HUES48 (cell line): ENCODE measurements around the gene AKT3.
A peak's percentile ranks its signal among the peaks of the same experiment; 100 is the strongest.

Experiments
- H3K27ac ChIP-seq: one replicate; pipeline ENCODE4 v1.7.0; 2013; ENCODE audit warnings: low read depth, low read length, inconsistent platforms
- H3K27me3 ChIP-seq: 2 replicates; pipeline ENCODE4 v1.6.1; 2013; ENCODE audit warnings: mild to moderate bottlenecking, low read length; ENCODE audit not compliant: control insufficient read depth, insufficient read depth
- H3K36me3 ChIP-seq: 2 replicates; pipeline ENCODE4 v1.6.1; 2013; ENCODE audit warnings: low read length; ENCODE audit not compliant: control insufficient read depth, insufficient read depth
- H3K4me1 ChIP-seq: 2 replicates; pipeline ENCODE4 v1.6.1; 2013; ENCODE audit warnings: mild to moderate bottlenecking, low read length; ENCODE audit not compliant: control insufficient read depth, insufficient read depth
- H3K4me3 ChIP-seq: 2 replicates; pipeline ENCODE4 v1.5.1; 2013; ENCODE audit warnings: mild to moderate bottlenecking, low read depth, low read length
- H3K9ac ChIP-seq: 2 replicates; pipeline ENCODE4 v1.6.1; 2013; ENCODE audit warnings: mild to moderate bottlenecking, low read depth, low read length, moderate library complexity
- H3K9me3 ChIP-seq: 2 replicates; pipeline ENCODE4 v1.6.1; 2013; ENCODE audit warnings: low read length; ENCODE audit not compliant: control insufficient read depth, insufficient read depth

Gene AKT3

DNA sequence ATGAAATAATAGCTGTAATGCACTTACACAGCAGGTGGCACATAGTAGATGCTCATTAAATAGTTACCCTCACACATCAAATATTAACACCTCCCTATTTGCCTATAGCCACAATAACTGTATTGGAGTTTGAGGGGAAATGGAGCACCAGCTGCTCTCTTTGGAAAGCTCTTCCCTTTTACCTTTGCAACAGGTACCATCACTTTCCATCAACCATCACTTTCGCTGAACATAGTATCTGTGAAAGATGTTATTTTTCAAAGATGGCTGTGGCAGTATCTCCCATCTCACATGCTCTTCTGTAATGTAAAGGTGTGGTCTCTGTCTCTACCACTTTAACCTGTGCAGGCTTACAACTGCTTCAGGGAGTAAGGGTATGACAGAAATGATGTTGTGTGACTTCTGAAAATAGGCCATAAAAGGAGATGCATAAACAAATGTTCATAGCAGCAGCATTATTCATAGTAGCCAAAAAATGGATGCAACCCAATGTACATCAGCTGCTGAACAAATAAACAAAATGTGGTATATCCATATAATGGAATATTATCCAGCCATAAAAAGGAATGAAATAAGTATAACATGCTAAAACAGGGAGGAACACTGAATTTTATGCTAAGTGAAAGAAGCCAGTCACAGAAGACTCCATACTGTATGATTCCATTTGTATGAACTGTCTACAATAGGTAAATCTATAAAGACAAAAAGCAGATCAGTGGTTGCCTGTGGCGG, 288.3 kb downstream of the AKT3 start:
- H3K9ac ChIP-seq, result no peak overlapping the region
- no peaks in the 10 kb centered on the region for H3K27me3 ChIP-seq
- no peak overlapping the region for H3K4me3 ChIP-seq
- H3K9me3 ChIP-seq, result no peaks in the 10 kb centered on the region
- H3K36me3 ChIP-seq, result peaks cover 3% of the 10 kb centered on the region
- H3K4me1 ChIP-seq, result peaks cover 18% of the 10 kb centered on the region
- H3K27ac ChIP-seq, result no peak overlapping the region

GRCh38 chr1:243559575-243560162, 290.4 kb downstream of the AKT3 start:
- H3K9ac ChIP-seq, result no peak overlapping the region
- no peak overlapping the region for H3K4me3 ChIP-seq
- peak overlapping the region; percentile 32 for H3K27ac ChIP-seq
- H3K27me3 ChIP-seq, result no peaks in the 10 kb centered on the region
- H3K4me1 ChIP-seq, result peaks cover 18% of the 10 kb centered on the region
- no peaks in the 10 kb centered on the region for H3K9me3 ChIP-seq
- peaks cover 3% of the 10 kb centered on the region for H3K36me3 ChIP-seq

DNA sequence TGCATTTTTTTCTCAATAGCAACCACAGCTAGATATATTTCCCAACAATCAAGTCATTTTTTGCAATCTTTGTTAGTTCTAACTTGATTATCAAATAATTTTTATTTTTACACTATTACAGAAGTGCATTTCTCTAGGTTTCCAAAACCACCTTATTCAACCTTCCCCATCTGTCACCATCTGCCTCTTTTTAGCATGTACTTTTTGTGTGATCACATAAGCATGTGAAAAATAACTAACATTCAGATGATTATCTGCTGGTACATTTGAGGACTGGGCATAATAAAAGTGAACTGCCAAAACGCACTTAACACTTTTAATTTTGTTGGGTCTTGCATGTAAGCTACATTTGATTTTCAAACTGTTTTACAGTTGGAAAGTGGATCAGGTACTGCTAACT, 291.5 kb downstream of the AKT3 start:
- peaks cover 18% of the 10 kb centered on the region for H3K4me1 ChIP-seq
- no peak overlapping the region for H3K27ac ChIP-seq
- peaks cover 3% of the 10 kb centered on the region for H3K36me3 ChIP-seq
- no peak overlapping the region for H3K4me3 ChIP-seq
- H3K9ac ChIP-seq, result no peak overlapping the region
- H3K9me3 ChIP-seq, result no peaks in the 10 kb centered on the region
- H3K27me3 ChIP-seq, result no peaks in the 10 kb centered on the region

DNA sequence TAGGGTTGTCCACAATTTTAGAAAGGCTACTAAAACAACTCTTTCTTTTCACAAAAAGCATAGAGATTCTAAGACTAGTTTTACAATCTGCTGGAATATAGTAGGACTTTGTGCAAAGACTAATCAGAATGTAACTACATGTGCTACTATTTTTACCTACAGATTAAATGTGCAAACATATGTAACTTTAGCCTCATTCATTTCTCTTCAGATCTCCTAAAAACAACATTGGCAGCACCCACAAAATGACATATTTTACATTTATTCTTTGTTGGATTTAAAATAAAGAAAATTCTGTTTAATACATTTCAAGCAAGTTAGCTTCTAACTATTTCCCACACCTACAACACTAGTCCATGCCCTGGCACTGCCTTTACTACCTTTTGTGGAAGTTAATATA, 292.2 kb downstream of the AKT3 start:
- no peaks in the 10 kb centered on the region for H3K9me3 ChIP-seq
- H3K27ac ChIP-seq, result no peak overlapping the region
- no peak overlapping the region for H3K9ac ChIP-seq
- peaks cover 18% of the 10 kb centered on the region for H3K4me1 ChIP-seq
- no peak overlapping the region for H3K4me3 ChIP-seq
- H3K27me3 ChIP-seq, result no peaks in the 10 kb centered on the region
- H3K36me3 ChIP-seq, result peaks cover 3% of the 10 kb centered on the region

DNA sequence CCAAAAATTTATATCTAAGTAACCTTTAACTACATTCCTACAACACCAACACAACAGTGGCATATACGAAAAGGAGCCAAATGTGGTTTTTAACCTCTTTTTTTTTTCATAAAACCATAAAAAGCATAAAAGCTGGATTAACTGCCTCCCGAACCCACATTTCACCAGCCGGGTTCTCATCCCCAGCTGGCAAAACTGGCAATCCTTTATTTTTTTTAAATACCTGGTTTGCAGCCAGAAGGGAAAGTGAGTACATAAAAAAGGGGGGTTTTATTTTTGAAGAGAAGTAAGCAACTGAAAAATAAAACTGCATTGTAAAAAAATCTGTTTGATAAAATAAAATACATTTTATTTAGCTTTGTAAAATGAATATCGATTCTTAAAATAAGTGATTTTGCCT, 295.4 kb downstream of the AKT3 start:
- Histone ChIP-seq H3K4me1 (peaks cover 8% of the 10 kb centered on the region), H3K9ac (no peak overlapping the region), H3K27ac (no peak overlapping the region), H3K9me3 (no peaks in the 10 kb centered on the region), H3K27me3 (no peaks in the 10 kb centered on the region), H3K36me3 (no peaks in the 10 kb centered on the region), H3K4me3 (no peak overlapping the region)

GRCh38 chr1:243553090-243553489, 297.0 kb downstream of the AKT3 start:
- no peaks in the 10 kb centered on the region for H3K4me1 ChIP-seq
- H3K27me3 ChIP-seq, result no peaks in the 10 kb centered on the region
- no peak overlapping the region for H3K27ac ChIP-seq
- H3K4me3 ChIP-seq, result no peak overlapping the region
- no peaks in the 10 kb centered on the region for H3K36me3 ChIP-seq
- H3K9ac ChIP-seq, result no peak overlapping the region
- no peaks in the 10 kb centered on the region for H3K9me3 ChIP-seq

- Histone ChIP-seq H3K27me3 (no peaks in the 10 kb centered on the region), H3K9me3 (no peaks in the 10 kb centered on the region), H3K9ac (no peak overlapping the region), H3K27ac (no peak overlapping the region), H3K36me3 (no peaks in the 10 kb centered on the region), H3K4me1 (no peaks in the 10 kb centered on the region), H3K4me3 (no peak overlapping the region)
Observed at GRCh38 chr1:243550276-243550675, 299.8 kb downstream of the AKT3 start.

- no peak overlapping the region for H3K27ac ChIP-seq
Observed at GRCh38 chr1:243549791-243550190, 300.3 kb downstream of the AKT3 start.

DNA sequence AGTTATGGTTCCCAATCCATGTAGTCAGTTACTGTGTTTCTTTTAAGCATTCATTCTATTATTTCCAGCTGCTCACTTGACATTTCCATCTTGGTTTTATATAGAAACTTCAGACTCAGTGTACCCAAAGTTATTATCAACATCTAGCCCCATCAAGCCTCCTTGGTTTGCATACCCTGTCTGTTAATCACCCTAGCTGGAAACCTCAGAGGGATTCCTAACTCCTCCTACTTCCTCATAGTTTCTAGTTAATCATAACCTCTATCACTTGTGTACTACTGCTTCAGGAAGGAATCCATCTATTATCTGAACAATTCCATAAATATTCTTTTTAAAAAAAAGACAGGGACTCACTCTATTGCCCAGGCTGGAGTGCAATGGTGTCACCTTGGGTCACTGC, 300.9 kb downstream of the AKT3 start:
- Histone ChIP-seq H3K27me3 (no peaks in the 10 kb centered on the region), H3K4me1 (no peaks in the 10 kb centered on the region), H3K4me3 (no peak overlapping the region), H3K9ac (no peak overlapping the region), H3K36me3 (no peaks in the 10 kb centered on the region), H3K27ac (no peak overlapping the region), H3K9me3 (no peaks in the 10 kb centered on the region)

More at GRCh38 chr1:243549791-243550190, 300.3 kb downstream of the AKT3 start:
- Histone ChIP-seq H3K36me3 (no peaks in the 10 kb centered on the region), H3K9me3 (no peaks in the 10 kb centered on the region), H3K4me1 (no peaks in the 10 kb centered on the region), H3K27me3 (no peaks in the 10 kb centered on the region), H3K4me3 (no peak overlapping the region), H3K9ac (no peak overlapping the region)

DNA sequence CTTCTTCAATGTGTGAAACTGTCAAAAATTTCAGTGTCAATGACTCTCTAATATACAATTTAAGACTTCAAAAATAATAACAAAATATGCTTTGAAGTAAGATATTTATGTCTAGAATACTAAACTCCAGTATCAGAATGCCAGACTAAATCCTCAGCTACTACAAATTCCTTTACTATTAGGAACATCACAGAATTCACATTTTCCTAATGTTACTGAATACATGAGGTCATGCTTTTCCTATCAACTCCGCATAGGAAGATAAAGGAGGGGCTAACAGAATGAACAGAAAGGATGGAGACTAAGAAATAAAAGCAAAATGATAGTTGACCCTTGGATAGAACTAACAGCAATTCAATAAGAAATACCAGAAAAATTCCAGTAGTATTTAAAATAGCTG, 301.5 kb downstream of the AKT3 start:
- H3K9ac ChIP-seq, result no peak overlapping the region
- no peaks in the 10 kb centered on the region for H3K9me3 ChIP-seq
- no peaks in the 10 kb centered on the region for H3K36me3 ChIP-seq
- H3K27ac ChIP-seq, result no peak overlapping the region
- H3K4me1 ChIP-seq, result no peaks in the 10 kb centered on the region
- no peak overlapping the region for H3K4me3 ChIP-seq
- H3K27me3 ChIP-seq, result no peaks in the 10 kb centered on the region

GRCh38 chr1:243547891-243548290, 302.2 kb downstream of the AKT3 start:
- Histone ChIP-seq H3K9me3 (no peaks in the 10 kb centered on the region), H3K4me3 (no peak overlapping the region), H3K27me3 (no peaks in the 10 kb centered on the region), H3K9ac (no peak overlapping the region), H3K4me1 (no peaks in the 10 kb centered on the region), H3K36me3 (no peaks in the 10 kb centered on the region), H3K27ac (no peak overlapping the region)
